Activated naive CD8-positive, alpha-beta T cell treated with anti-CD3 and anti-CD28 coated beads for 36 hours (primary cell): Measurements from ENCODE around the gene RAPGEF3. TPM values are rescaled to one million over a fixed set of nuclear protein-coding genes. Genes with fewer than 3 reads are reported as not detected.
A peak's percentile ranks its signal among the peaks of the same experiment; 100 is the strongest.

Source experiments
- DNase-seq: peaks from one replicate; pipeline ENCODE4 v3.0.0; 2021
- H3K27ac Mint-ChIP-seq: one replicate; pipeline ENCODE4 v1.8.0; 2022; ENCODE audit warnings: mild to moderate bottlenecking, moderate library complexity, mixed read lengths
- H3K27me3 Mint-ChIP-seq: one replicate; pipeline ENCODE4 v1.8.0; 2022; ENCODE audit warnings: mild to moderate bottlenecking, mixed read lengths
- H3K36me3 Mint-ChIP-seq: one replicate; pipeline ENCODE4 v1.8.0; 2021; ENCODE audit warnings: mild to moderate bottlenecking, mixed read lengths
- H3K4me1 Mint-ChIP-seq: one replicate; pipeline ENCODE4 v1.8.0; 2021; ENCODE audit warnings: mixed read lengths
- H3K4me3 Mint-ChIP-seq: one replicate; pipeline ENCODE4 v1.8.0; 2022; ENCODE audit warnings: mild to moderate bottlenecking, moderate library complexity, mixed read lengths
- H3K9me3 Mint-ChIP-seq: one replicate; pipeline ENCODE4 v1.8.0; 2022; ENCODE audit warnings: mixed read lengths
- total RNA-seq, 2 experiments: library from RNA; stranded (reverse); gene quantifications; one replicate each; pipeline ENCODE4 v1.2.3, GENCODE V29; 2021

Gene RAPGEF3
- total RNA-seq, 2 experiments from 2014 or later = 0.27 to 0.54 TPM

DNA sequence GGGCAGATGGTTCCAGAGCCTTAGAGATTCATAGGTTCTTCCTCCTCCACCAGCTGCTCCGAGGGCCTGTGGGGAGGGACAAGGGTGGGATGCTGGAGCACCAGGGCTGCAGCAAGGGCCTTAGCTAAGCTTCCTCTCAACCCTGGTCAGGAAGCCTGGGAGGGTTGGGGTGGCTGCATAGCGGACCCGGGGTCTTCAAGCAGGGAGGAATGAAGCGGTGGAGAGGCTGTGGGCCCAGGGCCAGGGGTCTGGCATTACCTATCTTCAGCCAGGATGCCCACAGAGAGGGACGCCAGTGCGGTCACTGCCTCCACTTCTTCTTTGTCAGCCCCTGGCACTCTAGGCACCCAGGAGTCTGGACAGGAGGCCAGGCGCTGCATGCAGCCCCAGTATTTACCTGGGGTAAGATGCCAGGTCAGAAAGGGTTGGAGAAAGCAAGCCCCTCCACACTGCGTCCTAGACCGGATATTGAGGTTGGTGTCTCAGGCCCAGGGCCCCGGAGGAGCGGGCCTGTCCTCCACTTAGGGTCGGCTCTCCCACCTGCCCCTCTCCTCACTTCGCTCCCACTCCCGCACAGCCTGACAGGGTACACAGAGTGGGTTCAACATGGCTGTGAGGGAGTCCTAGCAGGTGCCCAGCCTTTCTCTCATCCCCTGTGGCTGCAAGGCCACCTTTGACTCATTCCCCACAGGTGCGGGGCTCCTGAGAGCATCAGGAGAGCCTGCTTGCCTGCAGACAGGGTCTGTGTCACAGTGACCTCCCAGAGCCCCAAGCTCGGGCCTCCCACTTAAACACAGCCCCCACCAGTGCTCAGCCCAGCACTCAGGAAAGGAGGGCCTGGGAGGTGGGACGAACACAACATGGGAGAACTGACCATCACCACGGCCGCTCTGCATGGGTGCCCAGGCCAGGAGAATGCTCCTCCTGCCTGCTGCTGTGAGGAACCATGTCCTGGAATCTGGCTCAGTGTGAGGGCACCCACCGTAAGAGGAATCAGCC is 25.4 kb upstream of the RAPGEF3 start:
- Mint-ChIP-seq H3K36me3 (peaks cover 34% of the 10 kb centered on the region), H3K4me1 (peaks cover 33% of the 10 kb centered on the region), H3K27ac (no peak overlapping the region), H3K9me3 (no peaks in the 10 kb centered on the region), H3K27me3 (no peaks in the 10 kb centered on the region), H3K4me3 (no peak overlapping the region)
- DNase-seq = no peak

DNA sequence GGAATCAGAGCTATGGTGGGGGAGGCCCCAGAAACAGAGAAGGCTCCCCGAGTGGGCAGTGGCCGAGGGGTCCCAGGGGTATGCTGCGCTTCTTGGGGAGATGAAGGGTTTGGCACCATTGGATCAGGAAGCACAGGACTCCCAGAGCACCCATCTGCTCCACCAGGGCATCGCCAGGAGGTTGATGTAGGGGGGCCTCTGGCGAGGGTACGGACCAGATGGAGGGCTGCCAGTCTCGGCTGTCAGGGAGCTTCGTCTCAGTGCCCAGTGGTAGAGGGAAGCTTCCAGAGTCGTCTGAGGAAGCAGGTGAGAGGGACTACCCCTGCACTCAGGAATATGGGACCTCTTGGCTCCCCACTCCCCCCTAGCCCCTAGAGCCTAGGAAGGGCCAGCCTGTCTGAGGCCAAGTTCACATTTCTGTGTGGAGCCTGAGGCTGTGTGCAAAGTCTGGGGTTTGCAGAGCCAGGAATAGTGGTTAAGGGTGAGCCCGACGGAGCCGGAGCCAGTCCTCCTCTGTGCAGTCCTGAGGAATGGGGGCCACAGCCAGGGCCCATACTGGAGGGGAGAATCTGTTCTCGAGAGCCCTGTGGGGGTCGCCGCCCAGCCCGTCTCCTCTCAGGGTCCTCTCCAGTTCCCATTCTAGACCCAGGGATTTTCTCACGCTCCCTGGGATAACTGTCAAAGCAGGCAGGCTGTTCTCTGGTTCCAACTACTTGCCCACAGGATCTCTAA is 24.5 kb upstream of the RAPGEF3 start:
- peaks cover 29% of the 10 kb centered on the region for H3K36me3 Mint-ChIP-seq
- H3K27me3 Mint-ChIP-seq = no peaks in the 10 kb centered on the region
- H3K4me1 Mint-ChIP-seq = peaks cover 37% of the 10 kb centered on the region
- no peaks in the 10 kb centered on the region for H3K9me3 Mint-ChIP-seq
- peak overlapping the region; percentile 71 for H3K27ac Mint-ChIP-seq
- DNase-seq = no peak
- no peak overlapping the region for H3K4me3 Mint-ChIP-seq

DNA sequence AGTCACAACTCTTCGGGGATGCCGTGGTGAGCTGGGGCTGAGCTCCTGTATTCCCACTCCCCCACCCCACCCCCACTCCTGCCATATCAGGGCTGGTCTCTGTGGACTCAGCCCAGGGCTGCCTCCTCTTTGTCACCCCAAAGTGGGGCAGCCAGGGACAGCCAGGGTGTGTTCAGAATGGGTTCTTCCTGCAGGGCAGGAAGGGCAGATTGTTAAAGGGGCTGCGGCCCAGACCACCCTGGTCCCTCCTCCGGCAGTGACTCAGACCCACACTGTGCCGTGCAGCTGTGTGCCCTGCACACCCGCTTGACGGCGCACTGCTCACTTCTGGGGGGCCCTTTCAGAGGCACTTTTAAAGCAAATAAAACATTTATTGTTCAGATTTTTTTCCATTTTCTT is 23.7 kb upstream of the RAPGEF3 start:
- Mint-ChIP-seq H3K9me3 (no peaks in the 10 kb centered on the region), H3K36me3 (peaks cover 21% of the 10 kb centered on the region), H3K27ac (peak overlapping the region; percentile 71), H3K4me1 (peaks cover 29% of the 10 kb centered on the region), H3K27me3 (no peaks in the 10 kb centered on the region), H3K4me3 (no peak overlapping the region)
- no peak for DNase-seq

DNA sequence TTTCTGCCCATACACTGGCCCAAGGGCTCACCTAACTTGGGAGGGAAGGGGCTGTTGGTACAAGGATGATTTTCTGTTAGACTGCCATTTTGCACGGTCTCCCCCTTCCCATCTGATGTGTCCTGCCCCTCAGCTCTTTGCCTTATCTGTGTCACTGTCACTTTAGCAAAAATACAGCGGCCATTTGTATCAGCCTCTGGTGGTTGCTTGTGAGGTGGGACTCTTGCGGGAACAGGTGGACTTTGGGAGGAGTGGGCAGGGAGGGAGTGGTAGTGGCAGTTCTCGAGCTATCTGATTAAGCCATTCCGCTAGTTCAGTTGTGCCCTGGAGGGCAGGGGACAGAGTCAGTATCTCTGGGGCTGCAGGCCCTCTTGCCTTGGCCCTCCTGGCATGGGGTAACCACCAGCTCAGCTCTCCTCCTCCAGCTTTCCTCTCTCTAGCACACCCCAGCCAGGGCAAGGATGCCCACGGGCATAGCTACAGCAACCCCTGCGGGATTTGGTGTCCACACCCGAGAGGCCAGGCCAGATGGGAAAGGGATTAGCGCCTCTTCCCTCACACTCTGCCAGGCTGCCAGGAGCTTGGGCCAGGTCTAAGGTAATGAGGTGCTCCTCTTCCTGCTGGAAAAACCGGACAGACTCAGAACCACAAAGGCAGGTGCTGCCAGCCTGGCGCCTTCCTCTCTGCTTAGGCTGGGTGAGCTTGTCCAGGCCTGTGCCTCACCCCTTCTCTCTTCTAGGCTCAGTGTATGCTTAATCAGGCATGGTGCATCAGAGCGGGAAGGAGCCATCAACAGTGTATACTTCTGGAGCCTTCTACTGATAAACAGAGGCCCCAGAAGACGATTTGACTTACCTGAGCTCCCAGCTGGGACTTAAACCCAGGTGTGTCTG is 23.0 kb upstream of the RAPGEF3 start:
- no peak overlapping the region for H3K4me3 Mint-ChIP-seq
- H3K9me3 Mint-ChIP-seq = no peaks in the 10 kb centered on the region
- peak overlapping the region; percentile 50 for H3K27ac Mint-ChIP-seq

DNA sequence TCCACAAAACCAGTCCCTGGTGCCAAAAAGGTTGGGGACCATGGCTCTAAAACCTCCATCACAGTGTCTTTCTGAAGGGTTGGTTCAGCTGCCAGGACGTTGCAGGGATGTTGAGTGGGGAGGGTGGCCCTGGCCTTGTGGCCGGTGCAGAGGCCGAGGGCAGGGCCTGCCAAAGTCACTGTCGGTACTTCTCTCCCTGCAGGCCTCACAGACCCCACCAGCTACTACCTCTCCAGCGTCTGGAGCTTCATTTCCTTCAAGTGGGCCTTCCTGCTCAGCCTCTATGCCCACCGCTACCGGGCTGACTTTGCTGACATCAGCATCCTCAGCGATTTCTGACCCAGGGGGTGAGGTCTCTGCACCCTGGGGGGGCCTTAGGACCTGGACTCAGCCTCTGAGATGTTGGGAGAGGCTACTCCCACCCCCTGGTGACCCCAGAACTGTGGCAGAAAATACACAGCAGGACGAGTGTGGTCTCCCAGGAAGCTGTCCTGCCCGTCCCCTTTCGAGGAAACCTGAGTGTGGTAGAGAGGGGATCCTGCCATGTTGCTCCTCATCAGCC is 21.3 kb upstream of the RAPGEF3 start:
- H3K4me3 Mint-ChIP-seq = no peak overlapping the region
- no peaks in the 10 kb centered on the region for H3K27me3 Mint-ChIP-seq
- peak overlapping the region; percentile 5 for H3K27ac Mint-ChIP-seq
- no peaks in the 10 kb centered on the region for H3K9me3 Mint-ChIP-seq
- H3K4me1 Mint-ChIP-seq = peaks cover 20% of the 10 kb centered on the region
- H3K36me3 Mint-ChIP-seq = peaks cover 6% of the 10 kb centered on the region
- no peak for DNase-seq

More for the DNA sequence above, 23.0 kb upstream of the RAPGEF3 start:
- no peak for DNase-seq
- Mint-ChIP-seq H3K27me3 (no peaks in the 10 kb centered on the region), H3K36me3 (peaks cover 14% of the 10 kb centered on the region), H3K4me1 (peaks cover 27% of the 10 kb centered on the region)

DNA sequence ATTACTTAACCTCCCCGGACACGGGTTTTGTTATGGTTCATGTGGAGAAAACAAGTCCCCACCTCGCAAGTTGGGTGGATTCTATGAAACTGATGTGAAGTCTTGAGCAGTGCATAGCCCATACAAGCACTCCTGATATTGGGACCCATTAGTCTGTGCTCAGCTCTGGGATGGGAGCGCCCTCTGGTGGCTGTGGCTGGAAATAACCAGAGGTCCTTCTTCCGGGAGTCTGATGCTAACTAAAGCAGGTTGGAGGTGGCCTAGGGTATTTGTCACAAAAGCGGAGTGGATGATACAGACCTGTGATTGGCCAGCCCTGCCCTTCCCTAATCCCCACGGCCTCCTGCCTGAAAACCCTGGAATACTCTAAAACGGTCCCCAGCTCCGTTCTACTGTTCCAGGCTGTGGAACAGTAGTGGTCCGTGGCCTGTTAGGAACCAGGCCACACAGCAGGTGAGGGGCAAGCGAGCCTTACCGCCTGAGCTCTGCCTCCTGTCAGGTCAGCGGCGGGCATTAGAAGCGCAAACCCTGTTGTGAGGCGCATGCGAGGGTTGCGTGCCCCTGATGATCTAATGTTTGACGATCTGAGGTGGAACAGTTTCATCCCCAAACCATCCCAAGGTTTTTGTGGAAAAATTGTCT is 20.7 kb upstream of the RAPGEF3 start:
- H3K9me3 Mint-ChIP-seq = no peaks in the 10 kb centered on the region
- peaks cover 2% of the 10 kb centered on the region for H3K36me3 Mint-ChIP-seq
- DNase-seq = peak; percentile 88
- H3K27me3 Mint-ChIP-seq = no peaks in the 10 kb centered on the region
- no peak overlapping the region for H3K4me3 Mint-ChIP-seq
- H3K27ac Mint-ChIP-seq = peak overlapping the region; percentile 49
- H3K4me1 Mint-ChIP-seq = peaks cover 22% of the 10 kb centered on the region

DNA sequence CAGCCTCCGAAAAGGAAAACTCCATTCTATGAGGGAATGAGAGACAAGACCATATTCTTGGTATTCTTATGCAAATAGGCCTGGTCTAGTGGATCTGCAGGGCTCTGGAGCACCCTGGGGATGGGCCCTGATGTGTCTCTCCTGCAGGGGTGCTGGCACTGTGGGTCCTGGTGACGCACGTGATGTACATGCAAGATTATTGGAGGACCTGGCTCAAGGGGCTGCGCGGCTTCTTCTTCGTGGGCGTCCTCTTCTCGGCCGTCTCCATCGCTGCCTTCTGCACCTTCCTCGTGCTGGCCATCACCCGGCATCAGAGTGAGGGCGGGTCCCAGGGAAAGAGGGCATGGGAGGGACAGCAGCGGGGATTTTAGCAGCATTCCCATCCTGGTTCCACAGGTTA is 20.2 kb upstream of the RAPGEF3 start:
- DNase-seq = no peak
- no peaks in the 10 kb centered on the region for H3K27me3 Mint-ChIP-seq
- peak overlapping the region; percentile 49 for H3K27ac Mint-ChIP-seq
- H3K9me3 Mint-ChIP-seq = no peaks in the 10 kb centered on the region
- H3K4me3 Mint-ChIP-seq = no peak overlapping the region
- peaks cover 26% of the 10 kb centered on the region for H3K4me1 Mint-ChIP-seq
- peaks cover 2% of the 10 kb centered on the region for H3K36me3 Mint-ChIP-seq

DNA sequence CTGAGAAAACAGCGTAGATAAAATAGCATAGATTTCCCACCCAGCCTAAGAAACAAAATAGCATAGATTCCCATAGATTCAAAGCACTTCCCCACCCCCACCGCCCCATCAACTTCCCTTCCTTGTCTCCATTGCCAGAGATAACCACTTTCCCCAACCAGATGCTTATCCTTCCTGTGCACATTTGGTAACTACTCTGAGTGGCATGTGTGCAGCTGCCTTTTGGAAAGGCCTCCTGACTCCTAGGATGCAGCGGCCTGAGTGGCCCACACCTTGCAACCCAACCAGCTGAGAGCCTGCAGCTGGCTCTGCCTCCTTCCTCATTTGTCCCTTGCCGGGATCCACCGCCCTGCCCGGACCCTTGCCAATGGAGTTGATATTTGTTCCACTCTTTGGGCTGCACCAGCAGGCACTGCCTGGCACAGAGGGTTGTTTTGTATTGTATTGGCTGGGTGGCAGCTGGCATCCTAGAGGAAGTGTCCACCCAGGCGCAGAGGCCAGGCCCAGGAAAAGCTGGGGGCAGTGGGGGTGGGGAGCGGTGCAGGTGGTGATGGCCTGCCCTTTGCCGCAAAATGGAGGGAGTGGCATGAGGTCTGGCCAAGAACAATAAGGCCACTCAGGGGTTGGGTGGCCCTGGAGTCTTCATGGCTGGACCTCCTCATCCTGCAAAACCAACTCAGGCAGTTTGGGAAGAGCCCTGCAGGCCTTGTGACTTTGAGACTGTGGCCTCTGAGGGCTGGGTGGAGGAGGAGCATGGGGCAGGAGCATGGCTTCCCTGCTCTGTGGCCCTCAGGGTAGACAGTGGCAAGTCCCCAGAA is 19.3 kb upstream of the RAPGEF3 start:
- Mint-ChIP-seq H3K36me3 (peaks cover 2% of the 10 kb centered on the region), H3K27ac (no peak overlapping the region), H3K4me1 (peaks cover 27% of the 10 kb centered on the region)

DNA sequence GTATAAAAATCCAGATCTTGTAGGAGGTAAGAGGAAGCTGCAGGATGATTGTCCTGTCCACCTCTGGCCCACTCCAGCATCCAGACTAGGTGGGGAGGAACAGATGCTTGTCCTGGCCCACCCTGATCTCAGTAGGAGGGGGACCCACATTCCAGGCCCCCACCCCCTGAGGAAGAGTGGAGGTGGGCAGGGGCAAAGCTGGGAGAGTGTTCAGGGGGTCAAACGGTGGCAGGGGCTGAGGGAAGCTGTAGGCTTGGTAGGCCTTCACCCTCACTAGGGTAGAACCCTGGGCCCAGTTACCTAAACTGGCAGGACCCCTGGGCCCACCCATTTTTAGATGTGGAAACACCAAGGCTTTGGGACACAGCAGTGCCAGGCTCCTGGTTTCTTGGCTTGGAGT is 18.5 kb upstream of the RAPGEF3 start:
- Mint-ChIP-seq H3K36me3 (no peaks in the 10 kb centered on the region), H3K27me3 (peaks cover 5% of the 10 kb centered on the region), H3K9me3 (no peaks in the 10 kb centered on the region), H3K4me1 (peaks cover 30% of the 10 kb centered on the region), H3K27ac (no peak overlapping the region), H3K4me3 (no peak overlapping the region)
- DNase-seq = no peak

More for the DNA sequence above, 19.3 kb upstream of the RAPGEF3 start:
- no peak for DNase-seq
- Mint-ChIP-seq H3K4me3 (no peak overlapping the region), H3K27me3 (no peaks in the 10 kb centered on the region), H3K9me3 (no peaks in the 10 kb centered on the region)

DNA sequence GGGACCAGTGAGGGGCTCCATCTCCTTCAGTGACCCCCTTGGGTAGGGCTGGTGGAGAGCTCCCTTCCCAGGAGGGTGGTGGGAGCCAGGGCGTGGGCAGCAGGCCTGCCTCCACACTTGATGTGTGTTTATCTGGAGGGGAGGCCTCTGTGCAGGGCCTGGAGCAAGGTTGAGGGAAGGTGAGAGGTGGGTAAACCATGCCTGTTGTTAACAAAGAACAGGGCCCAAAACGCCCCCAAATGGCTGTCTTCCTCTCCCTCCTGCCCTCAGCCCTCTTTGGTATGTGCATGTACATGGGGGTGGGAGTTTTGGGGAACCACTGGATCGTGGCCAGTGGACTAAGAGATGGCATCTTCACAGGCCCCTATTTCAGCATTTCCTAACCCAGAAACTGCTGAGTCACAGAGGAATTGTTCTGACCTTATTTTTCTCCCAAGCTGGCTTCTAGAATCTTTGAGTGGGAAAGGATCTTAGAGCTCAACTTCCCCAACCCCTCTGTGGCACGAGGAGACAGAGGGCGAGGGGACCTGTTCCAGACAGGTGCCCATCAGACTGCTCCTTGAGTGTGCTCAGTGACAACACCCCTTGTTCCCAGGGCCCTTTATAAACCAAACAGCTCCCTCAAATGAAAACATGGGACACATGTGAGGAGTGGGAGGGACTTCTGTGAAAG is 17.9 kb upstream of the RAPGEF3 start:
- Mint-ChIP-seq H3K27ac (no peak overlapping the region), H3K9me3 (no peaks in the 10 kb centered on the region), H3K4me3 (no peak overlapping the region), H3K27me3 (peaks cover 5% of the 10 kb centered on the region), H3K4me1 (peaks cover 30% of the 10 kb centered on the region), H3K36me3 (no peaks in the 10 kb centered on the region)
- no peak for DNase-seq

DNA sequence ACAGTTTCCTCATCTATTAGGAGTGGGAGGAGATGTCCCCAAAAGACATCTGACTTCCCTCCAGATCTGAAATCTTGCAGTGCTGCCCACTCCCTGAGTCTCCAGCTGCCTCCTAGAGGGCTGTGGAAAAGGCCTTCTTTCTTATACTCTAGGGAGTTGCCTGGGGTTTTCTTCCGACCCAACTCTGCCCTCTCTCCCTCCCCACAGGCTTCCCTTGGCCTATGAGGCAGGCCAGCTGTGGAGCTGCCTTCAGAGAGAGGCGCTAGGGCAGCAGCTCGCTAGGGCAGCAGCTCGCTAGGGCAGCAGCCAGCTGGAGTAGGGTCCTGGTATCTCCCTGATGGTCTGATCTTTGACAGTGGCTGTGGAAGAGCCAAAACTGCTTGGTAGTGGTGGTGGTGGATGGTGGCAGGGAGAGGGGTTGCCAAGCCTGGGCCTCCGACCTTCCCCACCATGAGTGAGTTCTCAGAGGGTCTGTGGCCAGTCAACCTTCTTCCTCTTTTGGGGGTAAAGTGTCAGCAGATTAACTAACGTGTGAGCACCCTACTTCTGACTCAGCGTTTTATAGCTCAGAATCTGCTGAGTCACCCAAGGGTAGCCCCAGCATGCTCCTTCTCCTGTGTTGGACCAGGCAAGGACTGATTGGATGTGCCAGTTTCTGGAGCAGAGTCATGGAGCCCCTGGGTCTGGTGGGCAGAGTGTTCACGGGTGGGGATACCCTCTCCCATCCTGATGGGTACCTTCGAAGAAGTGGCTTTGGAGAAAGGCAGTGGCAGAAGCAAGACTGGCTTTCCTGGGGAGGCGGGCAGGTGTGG is 16.6 kb upstream of the RAPGEF3 start:
- Mint-ChIP-seq H3K4me1 (peaks cover 25% of the 10 kb centered on the region), H3K36me3 (no peaks in the 10 kb centered on the region), H3K27me3 (peaks cover 5% of the 10 kb centered on the region), H3K9me3 (no peaks in the 10 kb centered on the region), H3K4me3 (no peak overlapping the region), H3K27ac (no peak overlapping the region)
- DNase-seq = no peak

DNA sequence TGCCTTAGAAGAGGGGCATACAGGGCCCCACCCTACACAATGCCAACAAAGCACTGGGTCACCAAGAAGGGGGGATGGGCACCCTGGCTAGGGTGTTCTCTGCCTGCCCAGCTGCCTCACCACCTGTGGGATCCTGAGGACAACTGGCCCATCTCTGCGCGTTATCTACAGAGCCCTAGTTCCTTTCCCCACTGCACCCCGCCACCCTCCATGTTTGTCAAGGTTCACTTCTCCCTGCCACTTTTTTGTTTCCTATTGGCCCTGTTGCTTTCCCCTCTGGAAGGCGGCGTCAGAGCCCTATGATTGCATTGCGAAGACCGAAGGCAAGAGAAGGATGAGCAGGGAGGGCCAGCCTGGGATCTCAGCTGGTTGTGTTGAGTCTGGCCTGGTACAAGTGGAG is 16.0 kb upstream of the RAPGEF3 start:
- peaks cover 5% of the 10 kb centered on the region for H3K27me3 Mint-ChIP-seq
- H3K4me1 Mint-ChIP-seq = peaks cover 25% of the 10 kb centered on the region
- no peak for DNase-seq
- peak overlapping the region; percentile 90 for H3K4me3 Mint-ChIP-seq
- H3K9me3 Mint-ChIP-seq = no peaks in the 10 kb centered on the region
- no peak overlapping the region for H3K27ac Mint-ChIP-seq
- no peaks in the 10 kb centered on the region for H3K36me3 Mint-ChIP-seq
